K562 treated with DMSO at 1 percent for 12 hours (cell line): ENCODE measurements around the gene SCAF4. TPM values are rescaled to one million over a fixed set of nuclear protein-coding genes. Genes with fewer than 3 reads are reported as not detected.

Experiments used
- total RNA-seq: library from RNA; unstranded; fragments of 300-600 nt; gene quantifications from 2 replicates; pipeline ENCODE4 v1.2.3, GENCODE V29; 2022; ENCODE audit not compliant: insufficient read depth

The SCAF4 gene
- 9.3 and 31.4 TPM in 2 replicates for total RNA-seq

DNA sequence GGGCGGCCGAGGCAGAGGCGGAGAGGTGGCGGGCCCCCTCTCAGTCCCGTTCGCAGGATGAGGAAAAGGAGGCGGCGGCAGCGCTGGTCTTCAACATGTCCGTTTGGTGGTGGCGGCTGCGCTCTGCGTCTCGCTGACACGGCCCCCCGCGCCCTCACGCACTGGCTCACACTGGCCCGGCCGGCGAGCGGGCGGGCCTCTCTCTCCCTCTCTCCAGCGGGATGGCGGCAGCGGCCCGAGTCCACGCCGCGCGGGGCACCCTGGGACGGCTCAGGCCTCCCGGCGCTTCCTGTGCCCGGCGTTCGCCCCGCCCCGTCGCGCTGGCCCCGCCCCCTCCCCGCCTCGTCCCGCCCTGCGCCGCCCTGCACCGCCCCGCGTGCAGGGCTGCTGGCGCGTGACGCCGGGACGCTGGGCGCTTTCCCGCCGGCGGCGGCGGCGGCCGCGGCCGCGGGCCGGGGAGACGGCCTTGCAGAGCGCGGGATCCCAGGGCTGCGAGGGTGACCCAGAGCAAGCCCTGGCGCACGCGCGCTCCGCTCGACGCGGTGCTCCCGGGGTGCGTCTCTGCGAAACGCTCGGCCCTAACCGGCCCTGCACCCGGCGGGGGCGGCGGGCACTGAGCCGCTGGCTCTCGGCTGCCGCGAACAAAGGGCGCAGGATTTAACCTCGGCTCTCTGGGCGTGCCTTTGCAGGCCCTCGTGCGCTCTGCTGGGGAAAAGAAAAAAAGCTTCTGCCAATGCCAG, at the start of gene SCAF4:
Gene SCAF4 (minus strand): TSS at position 262 of the 740 bp plus-strand sequence. CDS start 426 bp downstream, outside the sequence.

DNA sequence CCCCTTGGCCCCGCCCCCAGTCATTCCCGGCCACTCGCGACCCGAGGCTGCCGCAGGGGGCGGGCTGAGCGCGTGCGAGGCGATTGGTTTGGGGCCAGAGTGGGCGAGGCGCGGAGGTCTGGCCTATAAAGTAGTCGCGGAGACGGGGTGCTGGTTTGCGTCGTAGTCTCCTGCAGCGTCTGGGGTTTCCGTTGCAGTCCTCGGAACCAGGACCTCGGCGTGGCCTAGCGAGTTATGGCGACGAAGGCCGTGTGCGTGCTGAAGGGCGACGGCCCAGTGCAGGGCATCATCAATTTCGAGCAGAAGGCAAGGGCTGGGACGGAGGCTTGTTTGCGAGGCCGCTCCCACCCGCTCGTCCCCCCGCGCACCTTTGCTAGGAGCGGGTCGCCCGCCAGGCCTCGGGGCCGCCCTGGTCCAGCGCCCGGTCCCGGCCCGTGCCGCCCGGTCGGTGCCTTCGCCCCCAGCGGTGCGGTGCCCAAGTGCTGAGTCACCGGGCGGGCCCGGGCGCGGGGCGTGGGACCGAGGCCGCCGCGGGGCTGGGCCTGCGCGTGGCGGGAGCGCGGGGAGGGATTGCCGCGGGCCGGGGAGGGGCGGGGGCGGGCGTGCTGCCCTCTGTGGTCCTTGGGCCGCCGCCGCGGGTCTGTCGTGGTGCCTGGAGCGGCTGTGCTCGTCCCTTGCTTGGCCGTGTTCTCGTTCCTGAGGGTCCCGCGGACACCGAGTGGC, 72.2 kb downstream of the SCAF4 start, which contains the start of gene SOD1:
Gene SOD1 (plus strand): TSS at position 158 of the 723 bp plus-strand sequence. CDS start 77 bp downstream, at position 235.

Other genes starting within 250 kb of the SCAF4 start
- gene SOD1, start 72.4 kb downstream of the SCAF4 start, total RNA-seq: 322 and 434 TPM in 2 replicates
- 0.32 TPM in 1 of 2 replicates, not detected in the other for gene HUNK, start 140.9 kb upstream of the SCAF4 start, total RNA-seq